Measurements from ENCODE around the gene SPAG6. TPM values are rescaled to one million over a fixed set of nuclear protein-coding genes. Genes with fewer than 3 reads are reported as not detected.

Gene SPAG6
- total RNA-seq = 1.2 TPM

DNA sequence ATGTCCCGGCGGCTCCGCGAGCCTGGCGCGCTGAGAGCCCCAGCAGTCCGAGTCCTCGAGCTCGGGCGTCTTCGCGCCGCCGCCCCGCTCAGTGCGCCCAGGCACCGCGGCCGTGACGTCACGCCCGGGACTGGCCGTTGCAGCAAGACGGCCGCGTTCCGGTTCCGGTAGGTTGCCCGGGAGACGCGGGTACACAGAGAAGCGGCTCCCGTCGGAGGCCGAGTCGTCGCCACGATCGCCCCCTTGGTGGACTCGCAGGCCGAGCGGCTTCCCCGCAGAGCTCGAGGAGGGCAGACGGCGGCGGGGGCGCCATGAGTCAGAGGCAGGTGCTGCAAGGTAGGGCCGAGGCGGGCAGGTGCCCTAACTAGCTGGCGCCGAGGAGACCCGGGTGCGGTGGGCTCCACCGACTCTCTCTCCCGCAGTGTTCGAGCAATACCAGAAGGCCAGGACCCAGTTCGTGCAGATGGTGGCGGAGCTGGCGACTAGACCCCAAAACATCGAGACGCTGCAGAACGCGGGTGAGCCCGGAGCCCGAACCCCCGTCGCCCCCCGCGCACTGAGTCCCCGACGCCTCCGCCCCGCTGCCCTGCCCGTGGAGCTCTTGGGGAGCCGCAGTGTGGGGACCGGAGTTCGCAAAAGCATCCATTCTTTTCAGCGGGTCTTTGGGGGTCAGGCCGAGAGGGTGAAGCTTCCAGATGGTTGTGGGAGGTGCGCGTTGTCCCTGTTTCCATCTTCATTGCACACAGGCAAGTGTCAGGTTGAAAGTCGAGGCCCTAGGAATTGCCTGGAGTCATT, at the start of gene SPAG6:
Gene SPAG6 (plus strand): TSS at position 196 of the 795 bp plus-strand sequence. CDS start 116 bp downstream, at position 312.

DNA sequence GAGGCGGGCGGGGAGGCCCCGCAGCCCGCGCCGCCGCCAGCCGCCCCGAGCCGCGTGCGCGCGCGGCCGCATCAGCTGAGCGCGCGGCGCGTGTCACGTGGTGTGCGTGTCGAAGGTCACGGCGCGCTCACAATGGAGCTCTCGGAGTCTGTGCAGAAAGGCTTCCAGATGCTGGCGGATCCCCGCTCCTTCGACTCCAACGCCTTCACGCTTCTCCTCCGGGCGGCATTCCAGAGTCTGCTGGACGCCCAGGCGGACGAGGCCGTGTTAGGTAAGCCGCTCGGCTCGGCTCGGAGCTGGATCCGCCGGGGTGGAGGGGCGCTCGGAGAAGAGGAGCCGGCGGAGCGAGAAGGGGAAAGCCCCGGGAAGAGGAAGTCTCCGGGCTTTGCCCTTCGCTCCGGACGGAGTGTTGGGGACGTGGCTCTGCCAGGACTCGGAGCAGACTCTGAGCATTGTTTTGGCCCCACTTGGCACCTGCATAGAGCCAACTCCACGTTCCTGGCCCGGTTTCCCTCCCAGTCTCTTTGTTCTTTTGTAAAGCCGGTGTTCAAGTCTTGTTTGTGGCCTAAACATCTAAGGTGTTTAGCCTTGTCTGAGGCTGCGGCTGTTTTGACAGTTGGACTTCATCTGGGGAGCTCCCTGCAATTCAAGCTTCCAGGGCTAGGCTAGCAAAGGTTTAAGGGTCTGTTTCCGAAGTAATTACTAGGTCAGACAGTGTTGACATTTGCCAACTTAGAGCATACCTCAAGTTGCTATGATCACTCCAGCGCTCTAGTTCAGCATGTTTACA, 28.8 kb upstream of the SPAG6 start, which contains the start of gene COMMD3:
Gene COMMD3 (plus strand): TSS at position 103 of the 790 bp plus-strand sequence. CDS start 30 bp downstream, at position 133.

DNA sequence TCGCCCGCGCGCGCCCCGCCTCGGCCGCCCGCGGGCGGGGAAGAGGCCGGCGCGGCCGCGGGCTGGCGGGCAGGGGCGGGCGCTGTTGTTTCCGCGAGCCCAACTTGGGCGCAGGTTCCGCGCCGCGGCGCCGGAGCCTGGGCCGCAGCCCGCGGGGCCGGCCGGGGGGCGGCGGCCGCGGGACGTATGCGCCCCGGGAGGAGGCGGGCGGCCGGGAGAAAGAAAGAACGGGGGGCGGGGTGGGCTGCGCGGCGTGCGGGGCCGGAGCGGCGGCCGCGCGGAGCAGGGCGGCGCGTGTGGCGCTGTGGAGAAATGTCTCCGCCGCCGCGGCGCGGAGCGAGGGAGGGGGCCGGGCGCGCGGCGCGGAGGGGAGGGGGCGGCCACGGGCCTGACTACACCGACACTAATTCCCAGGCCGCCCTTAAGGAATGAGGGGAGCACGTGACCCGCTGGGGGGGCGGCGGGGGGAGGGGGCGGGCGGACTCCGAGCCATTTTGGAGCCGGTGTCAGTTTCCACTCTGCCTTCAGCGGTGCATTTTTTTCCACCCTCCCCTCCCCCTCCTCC, 24.6 kb upstream of the SPAG6 start, which contains the start of gene BMI1:
Gene BMI1 (plus strand): TSS at position 509 of the 565 bp plus-strand sequence. CDS start 5,351 bp downstream, outside the sequence.

Small RNA genes within 50 kb of the gene (small RNA-seq; reads per million reads assigned to genes)
- 0.14 reads per million for gene AL158211.3 (ENCODE audit: low replicate concordance)

Other genes with a start within 250 kb of the SPAG6 start
- not detected for gene EBLN1, start 127.5 kb upstream of the SPAG6 start, total RNA-seq
- gene COMMD3, start 29.1 kb upstream of the SPAG6 start, total RNA-seq = 40.2 TPM
- 62.5 TPM for gene BMI1, start 24.4 kb upstream of the SPAG6 start, total RNA-seq